ENCODE measurements around the gene IQCE. TPM values are rescaled to one million over a fixed set of nuclear protein-coding genes. Genes with fewer than 3 reads are reported as not detected.
A peak's percentile ranks its signal among the peaks of the same experiment; 100 is the strongest.

Gene IQCE, protein sequence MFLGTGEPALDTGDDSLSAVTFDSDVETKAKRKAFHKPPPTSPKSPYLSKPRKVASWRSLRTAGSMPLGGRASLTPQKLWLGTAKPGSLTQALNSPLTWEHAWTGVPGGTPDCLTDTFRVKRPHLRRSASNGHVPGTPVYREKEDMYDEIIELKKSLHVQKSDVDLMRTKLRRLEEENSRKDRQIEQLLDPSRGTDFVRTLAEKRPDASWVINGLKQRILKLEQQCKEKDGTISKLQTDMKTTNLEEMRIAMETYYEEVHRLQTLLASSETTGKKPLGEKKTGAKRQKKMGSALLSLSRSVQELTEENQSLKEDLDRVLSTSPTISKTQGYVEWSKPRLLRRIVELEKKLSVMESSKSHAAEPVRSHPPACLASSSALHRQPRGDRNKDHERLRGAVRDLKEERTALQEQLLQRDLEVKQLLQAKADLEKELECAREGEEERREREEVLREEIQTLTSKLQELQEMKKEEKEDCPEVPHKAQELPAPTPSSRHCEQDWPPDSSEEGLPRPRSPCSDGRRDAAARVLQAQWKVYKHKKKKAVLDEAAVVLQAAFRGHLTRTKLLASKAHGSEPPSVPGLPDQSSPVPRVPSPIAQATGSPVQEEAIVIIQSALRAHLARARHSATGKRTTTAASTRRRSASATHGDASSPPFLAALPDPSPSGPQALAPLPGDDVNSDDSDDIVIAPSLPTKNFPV
- 10.5 and 11.1 TPM in 2 replicates for total RNA-seq

DNA sequence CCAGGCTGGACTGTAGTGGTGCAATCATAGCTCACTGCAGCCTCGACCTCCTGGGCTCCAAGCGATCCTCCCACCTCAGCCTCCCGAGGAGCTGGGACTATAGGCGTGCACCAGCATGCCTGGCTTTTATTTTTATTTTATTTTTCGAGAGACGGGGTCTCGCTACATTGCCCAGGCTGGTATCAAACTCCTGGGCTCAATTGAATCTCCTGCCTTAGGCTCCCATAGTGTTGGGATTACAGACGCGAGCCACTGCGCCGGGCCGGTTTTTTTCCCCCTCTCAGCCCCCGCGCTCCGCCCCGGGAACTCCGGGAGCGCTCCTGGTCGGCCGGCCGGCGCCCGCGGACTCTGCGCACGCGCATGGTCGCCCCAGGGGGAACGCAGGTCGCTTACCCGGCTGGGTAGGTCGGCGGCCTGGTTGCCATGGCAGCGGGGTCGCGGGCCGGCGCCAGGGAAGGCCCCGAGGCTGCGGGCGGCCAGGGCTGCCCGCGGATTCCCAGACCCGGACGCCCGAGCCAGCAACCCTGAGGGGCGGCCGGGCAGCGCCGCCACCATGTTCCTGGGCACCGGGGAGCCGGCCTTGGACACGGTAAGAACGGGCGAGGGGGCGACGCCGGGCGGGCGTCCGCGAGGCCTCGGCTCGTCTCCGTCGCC, at the start of gene IQCE:
TSS of gene IQCE (plus strand) at position 351 of the 654 bp plus-strand sequence. CDS start at position 554, 203 bp downstream.
- H3K27ac Mint-ChIP-seq: no peak within 1 kb of the TSS

GRCh38 chr7:2509298-2509906, 49.4 kb upstream of the IQCE start:
- H3K27me3 Mint-ChIP-seq (ENCODE audit: insufficient read depth): peaks cover 5% of the 10 kb centered on the region
- intact Hi-C loops (cut with micrococcal nuclease): loop anchor here (2.0 kb wide), 1 partner anchor 21 kb away; no protein-coding TSS in a partner anchor
- no peaks in the 10 kb centered on the region for H3K36me3 Mint-ChIP-seq (ENCODE audit: low read depth)
- peaks cover 42% of the 10 kb centered on the region for H3K4me1 Mint-ChIP-seq (ENCODE audit: low read depth)
- H3K4me3 Mint-ChIP-seq: peak overlapping the region; percentile 71
- no peak overlapping the region for H3K27ac Mint-ChIP-seq
- H3K9me3 Mint-ChIP-seq: no peaks in the 10 kb centered on the region
- DNase-seq (ENCODE audit: low spot score): no peak

More for the DNA sequence above, at the start of gene IQCE:
- Mint-ChIP-seq H3K4me1 (ENCODE audit: low read depth) (peaks cover 28% of the 10 kb centered on the region), H3K9me3 (no peaks in the 10 kb centered on the region), H3K4me3 (peak within 1 kb of the TSS; percentile 78), H3K36me3 (ENCODE audit: low read depth) (peaks cover 3% of the 10 kb centered on the region), H3K27me3 (ENCODE audit: insufficient read depth) (no peaks in the 10 kb centered on the region)
- intact Hi-C loops (cut with micrococcal nuclease): loop anchor here (1.0 to 10.0 kb wide), 6 partner anchors 50 to 984 kb away; partner anchors contain the start of genes GNA12, PSMG3, SNX8 and TTYH3
- DNase-seq (ENCODE audit: low spot score): peak; percentile 93

DNA sequence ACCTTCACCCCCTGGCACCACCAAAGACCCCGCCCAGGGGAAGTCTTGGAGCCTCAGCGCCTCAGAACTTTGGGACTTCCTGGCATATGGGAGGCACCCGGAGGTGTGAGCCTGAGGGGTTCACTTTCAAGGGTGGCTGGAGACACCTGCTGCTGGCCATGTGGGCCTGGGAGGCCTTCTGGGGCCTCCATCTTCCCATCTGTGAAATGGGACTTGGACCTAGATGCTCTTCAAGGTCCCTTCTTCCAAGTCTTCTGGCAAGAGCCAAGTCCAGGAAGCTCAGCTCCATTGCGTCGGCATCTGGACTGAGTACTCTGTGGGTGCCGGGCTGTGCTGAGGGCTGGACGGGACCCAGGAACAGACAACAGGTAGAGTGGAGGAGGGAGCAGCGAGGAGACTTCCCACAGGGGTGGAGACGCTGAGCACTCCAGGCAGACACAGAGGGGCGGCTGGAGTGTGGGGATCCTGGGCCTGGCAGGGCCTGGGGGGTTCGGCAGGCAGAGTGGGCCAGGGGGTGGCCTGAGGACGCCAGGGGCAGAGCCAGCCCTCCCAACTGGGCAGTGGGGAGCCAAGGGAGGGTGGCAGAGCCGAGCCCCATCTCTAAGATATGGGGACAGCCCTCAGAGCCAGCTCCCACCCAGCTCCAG, 48.5 kb upstream of the IQCE start:
- Mint-ChIP-seq H3K4me1 (ENCODE audit: low read depth) (peaks cover 42% of the 10 kb centered on the region), H3K27ac (peak overlapping the region; percentile 76), H3K9me3 (no peaks in the 10 kb centered on the region), H3K4me3 (no peak overlapping the region), H3K27me3 (ENCODE audit: insufficient read depth) (peaks cover 5% of the 10 kb centered on the region), H3K36me3 (ENCODE audit: low read depth) (no peaks in the 10 kb centered on the region)
- intact Hi-C loops (cut with micrococcal nuclease): no loop called here
- no peak for DNase-seq (ENCODE audit: low spot score)

DNA sequence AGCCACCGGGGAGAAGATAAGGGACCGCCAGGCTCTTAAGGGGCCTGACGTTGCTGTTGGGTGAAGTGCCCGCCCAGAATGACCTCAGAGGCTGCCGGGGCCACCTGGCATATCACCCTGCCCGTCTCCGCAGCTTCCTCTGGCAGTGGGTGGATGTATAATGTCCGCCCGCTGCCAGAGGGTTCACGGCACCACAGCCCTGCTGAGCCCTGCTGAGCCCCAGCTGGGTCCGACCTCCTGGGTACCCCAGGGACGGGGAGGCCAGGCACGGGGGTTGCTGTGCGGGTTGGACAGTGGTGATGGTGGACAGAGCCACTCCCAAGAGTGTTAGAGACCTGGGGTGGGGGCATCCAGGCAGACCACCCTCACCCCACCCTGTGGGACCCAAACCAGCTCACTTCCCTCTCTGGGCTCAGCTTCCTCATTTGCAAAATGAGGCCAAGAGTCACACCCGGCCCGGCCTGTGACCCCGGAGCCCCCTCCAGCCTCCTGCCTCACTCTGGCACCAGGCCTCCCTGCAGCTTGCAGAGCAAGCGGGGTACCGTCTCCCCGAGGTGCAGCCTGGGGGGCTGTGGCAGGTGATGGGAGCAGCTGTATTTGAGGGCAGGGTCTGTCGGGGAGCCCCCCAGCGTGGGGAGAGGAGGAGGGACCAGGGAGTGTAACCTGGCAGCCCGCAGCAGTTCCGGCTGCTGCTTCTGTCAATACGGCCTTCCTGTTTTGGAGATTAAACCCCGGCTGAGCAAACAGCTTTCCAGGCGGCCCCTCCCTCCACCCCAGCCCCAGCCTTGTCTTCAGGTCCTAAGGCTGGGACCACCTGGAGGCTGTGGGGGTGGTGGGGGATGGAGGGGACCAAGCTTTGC, 47.6 kb upstream of the IQCE start:
- H3K4me3 Mint-ChIP-seq: peak overlapping the region; percentile 35

DNA sequence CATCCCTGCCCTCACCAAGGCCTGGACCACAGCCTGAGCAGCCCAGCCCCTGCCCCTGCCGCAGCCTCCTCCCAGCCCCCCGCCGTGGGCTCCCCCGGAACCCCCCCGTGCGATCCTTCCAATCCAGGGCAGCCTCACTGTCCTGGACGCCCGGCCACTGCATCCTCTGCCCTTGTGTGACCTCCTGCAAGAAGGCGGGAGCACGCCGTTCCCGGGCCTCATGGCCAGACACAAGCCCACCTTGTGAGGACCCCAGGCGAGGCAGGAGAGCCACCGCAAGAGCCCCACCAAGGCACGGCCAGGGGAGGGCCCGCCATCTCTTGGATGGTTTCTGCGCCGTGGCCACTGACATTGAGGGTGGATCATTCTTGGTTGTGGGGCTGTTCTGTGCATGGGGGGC, 47.0 kb upstream of the IQCE start:
- peaks cover 5% of the 10 kb centered on the region for H3K27me3 Mint-ChIP-seq (ENCODE audit: insufficient read depth)

More for the DNA sequence above, 47.6 kb upstream of the IQCE start:
- H3K4me1 Mint-ChIP-seq (ENCODE audit: low read depth): peaks cover 42% of the 10 kb centered on the region
- H3K9me3 Mint-ChIP-seq: no peaks in the 10 kb centered on the region
- H3K27me3 Mint-ChIP-seq (ENCODE audit: insufficient read depth): peaks cover 5% of the 10 kb centered on the region
- DNase-seq (ENCODE audit: low spot score): peak; percentile 25
- H3K27ac Mint-ChIP-seq: peak overlapping the region; percentile 62
- no peaks in the 10 kb centered on the region for H3K36me3 Mint-ChIP-seq (ENCODE audit: low read depth)
- intact Hi-C loops (cut with micrococcal nuclease): no loop called here

GRCh38 chr7:2512179-2512661, 46.6 kb upstream of the IQCE start:
- intact Hi-C loops (cut with micrococcal nuclease): no loop called here
- H3K27ac Mint-ChIP-seq: peak overlapping the region; percentile 89
- H3K4me3 Mint-ChIP-seq: peak overlapping the region; percentile 26
- no peaks in the 10 kb centered on the region for H3K9me3 Mint-ChIP-seq
- peaks cover 5% of the 10 kb centered on the region for H3K27me3 Mint-ChIP-seq (ENCODE audit: insufficient read depth)
- H3K4me1 Mint-ChIP-seq (ENCODE audit: low read depth): peaks cover 44% of the 10 kb centered on the region
- DNase-seq (ENCODE audit: low spot score): no peak
- H3K36me3 Mint-ChIP-seq (ENCODE audit: low read depth): no peaks in the 10 kb centered on the region

More for the DNA sequence above, 47.0 kb upstream of the IQCE start:
- Mint-ChIP-seq H3K4me3 (peak overlapping the region; percentile 26), H3K9me3 (no peaks in the 10 kb centered on the region), H3K4me1 (ENCODE audit: low read depth) (peaks cover 42% of the 10 kb centered on the region), H3K27ac (peak overlapping the region; percentile 89), H3K36me3 (ENCODE audit: low read depth) (no peaks in the 10 kb centered on the region)
- DNase-seq (ENCODE audit: low spot score): no peak
- intact Hi-C loops (cut with micrococcal nuclease): no loop called here

DNA sequence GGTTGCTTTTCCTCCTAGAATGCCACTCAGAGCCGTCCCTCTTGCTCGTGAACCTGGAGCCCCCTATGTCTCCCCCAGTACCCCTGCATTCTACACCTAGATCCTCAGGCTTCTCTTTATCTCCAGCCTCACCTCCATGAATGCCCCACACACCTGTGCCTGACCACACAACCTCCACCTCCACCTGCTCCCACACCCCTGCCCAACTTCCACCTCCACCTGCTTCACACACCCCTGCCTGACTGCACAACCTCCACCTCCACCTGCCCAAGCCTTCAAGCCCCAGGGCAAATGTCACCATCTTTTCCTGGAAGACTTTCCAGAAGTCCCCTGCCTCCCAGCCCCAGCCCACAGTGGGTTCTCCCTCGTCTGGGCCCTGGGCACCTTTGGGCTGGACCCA, 46.1 kb upstream of the IQCE start:
- Mint-ChIP-seq H3K4me3 (no peak overlapping the region), H3K36me3 (ENCODE audit: low read depth) (no peaks in the 10 kb centered on the region), H3K27ac (peak overlapping the region; percentile 89), H3K27me3 (ENCODE audit: insufficient read depth) (peaks cover 5% of the 10 kb centered on the region), H3K4me1 (ENCODE audit: low read depth) (peaks cover 49% of the 10 kb centered on the region), H3K9me3 (no peaks in the 10 kb centered on the region)
- no peak for DNase-seq (ENCODE audit: low spot score)
- intact Hi-C loops (cut with micrococcal nuclease): no loop called here

DNA sequence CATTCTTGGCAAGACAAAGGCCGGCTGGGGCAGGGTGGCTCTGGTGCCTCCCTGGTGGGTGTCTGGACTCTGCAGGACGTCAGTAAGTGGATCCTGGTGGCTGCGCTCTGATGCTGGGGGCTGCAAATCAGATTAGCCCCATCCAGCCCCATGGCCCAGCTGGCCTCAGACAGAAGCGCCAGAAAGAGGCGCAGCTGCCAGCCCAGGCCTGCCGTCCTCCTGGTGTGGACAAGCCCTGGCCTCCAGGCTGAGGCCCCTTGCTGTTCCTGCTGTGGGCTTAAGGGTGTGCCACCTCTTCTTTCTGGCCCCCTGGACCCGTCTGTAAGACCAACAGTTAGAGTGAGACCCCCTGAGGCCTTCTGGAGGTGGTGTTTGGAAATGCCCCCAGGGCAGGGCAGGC, 45.1 kb upstream of the IQCE start:
- Mint-ChIP-seq H3K27ac (no peak overlapping the region), H3K9me3 (no peaks in the 10 kb centered on the region), H3K27me3 (ENCODE audit: insufficient read depth) (peaks cover 5% of the 10 kb centered on the region), H3K36me3 (ENCODE audit: low read depth) (no peaks in the 10 kb centered on the region), H3K4me1 (ENCODE audit: low read depth) (peaks cover 43% of the 10 kb centered on the region), H3K4me3 (no peak overlapping the region)
- DNase-seq (ENCODE audit: low spot score): no peak
- intact Hi-C loops (cut with micrococcal nuclease): no loop called here

GRCh38 chr7:2514473-2515423, 44.0 kb upstream of the IQCE start:
- H3K4me3 Mint-ChIP-seq: no peak overlapping the region
- H3K9me3 Mint-ChIP-seq: no peaks in the 10 kb centered on the region
- peaks cover 5% of the 10 kb centered on the region for H3K27me3 Mint-ChIP-seq (ENCODE audit: insufficient read depth)
- peaks cover 35% of the 10 kb centered on the region for H3K4me1 Mint-ChIP-seq (ENCODE audit: low read depth)
- DNase-seq (ENCODE audit: low spot score): no peak
- intact Hi-C loops (cut with micrococcal nuclease): no loop called here
- no peaks in the 10 kb centered on the region for H3K36me3 Mint-ChIP-seq (ENCODE audit: low read depth)
- no peak overlapping the region for H3K27ac Mint-ChIP-seq

- Mint-ChIP-seq H3K27ac (no peak overlapping the region), H3K4me3 (no peak overlapping the region), H3K9me3 (no peaks in the 10 kb centered on the region), H3K27me3 (ENCODE audit: insufficient read depth) (peaks cover 5% of the 10 kb centered on the region), H3K4me1 (ENCODE audit: low read depth) (peaks cover 34% of the 10 kb centered on the region), H3K36me3 (ENCODE audit: low read depth) (no peaks in the 10 kb centered on the region)
- intact Hi-C loops (cut with micrococcal nuclease): no loop called here
- no peak for DNase-seq (ENCODE audit: low spot score)
Observed at GRCh38 chr7:2515424-2516193, 43.2 kb upstream of the IQCE start.
